Measurements from ENCODE around the gene FXYD7. TPM values are rescaled to one million over a fixed set of nuclear protein-coding genes. Genes with fewer than 3 reads are reported as not detected.

The FXYD7 gene
- total and polyA plus RNA-seq, 4 experiments from 2014 or later = 5.5 to 11.1 (median 9.9) TPM

- Histone ChIP-seq H3K36me3 (ENCODE audit: insufficient read depth, low read length) (no peaks in the 10 kb centered on the region), H3K4me3 (ENCODE audit: low read length in 2 of 2) (no peak overlapping the region), H3K4me1 (ENCODE audit: insufficient read depth, low read length) (peaks cover 9% of the 10 kb centered on the region), H3K9me3 (ENCODE audit: control insufficient read depth in 1 of 2, low read length in 2 of 2) (no peaks in the 10 kb centered on the region), H3K27ac (ENCODE audit: low read depth, low read length) (no peak overlapping the region), H3K27me3 (ENCODE audit: insufficient read depth, low read length) (no peaks in the 10 kb centered on the region)
- Mint-ChIP-seq H3K4me3 (no peak overlapping the region), H3K9me3 (peaks cover 0 to 1% (median 0%) of the 10 kb centered on the region in 8 donors), H3K4me1 (peaks cover 4 to 7% (median 5%) of the 10 kb centered on the region in 4 donors), H3K27ac (no peak overlapping the region), H3K36me3 (no peaks in the 10 kb centered on the region), H3K27me3 (peaks cover 9 to 11% of the 10 kb centered on the region in 2 donors)
- ChIA-PET POLR2A (ENCODE audit: partially characterized antibody) (no interaction called here), CTCF (ENCODE audit: partially characterized antibody) (interaction anchor here (1.4 kb wide), 1 partner anchor 29 kb away, joined by 3 read pairs; no protein-coding TSS in a partner anchor)
- intact Hi-C loops (cut with micrococcal nuclease) = loop anchor here (5.0 kb wide), 1 partner anchor 39 kb away; the partner anchor contains the start of gene FXYD5
- no peak for DNase-seq
These were observed 29.9 kb upstream of the FXYD7 start for GRCh38 chr19:35112995-35113688.

DNA sequence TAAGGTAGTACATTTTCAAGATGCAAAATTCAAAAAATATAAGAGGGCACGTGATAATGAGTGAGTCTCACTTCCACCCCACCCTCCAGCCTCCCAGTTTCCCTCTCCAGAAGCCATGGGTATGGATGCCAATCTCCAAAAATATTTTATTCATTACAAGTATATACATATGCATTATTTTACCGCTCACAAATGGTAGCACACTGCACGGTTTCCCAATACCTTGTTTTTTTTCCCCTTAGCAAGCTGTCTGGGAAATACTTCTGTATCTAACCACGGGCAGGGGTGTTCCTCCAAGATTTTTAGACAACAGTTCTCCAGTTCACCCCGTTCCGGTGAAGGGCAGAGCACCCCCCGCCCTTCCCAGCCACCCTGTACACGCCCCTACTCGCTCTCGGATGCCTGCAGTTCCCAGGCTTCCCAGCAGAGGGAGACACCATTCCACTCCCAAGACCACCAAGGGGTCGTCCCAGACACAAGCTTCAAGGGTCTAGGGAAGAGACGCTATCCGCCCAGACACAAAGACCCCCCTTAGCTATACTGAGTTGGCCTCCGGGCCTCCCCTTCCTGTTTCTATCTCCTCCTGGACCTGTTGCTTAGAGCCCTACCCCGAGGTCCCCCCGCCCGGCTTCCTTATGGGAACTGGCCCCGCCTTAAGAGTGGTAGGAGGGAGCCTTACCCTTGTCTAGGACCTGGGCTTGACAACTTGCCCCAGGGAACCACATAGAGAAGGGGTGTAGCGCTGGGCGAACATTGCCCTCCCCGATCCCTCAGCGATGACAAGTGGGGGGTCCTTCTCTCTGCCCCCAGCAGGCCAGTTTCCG is 28.5 kb upstream of the FXYD7 start:
- H3K36me3 Mint-ChIP-seq = no peaks in the 10 kb centered on the region
- Histone ChIP-seq H3K9me3 (ENCODE audit: control insufficient read depth in 1 of 2, low read length in 2 of 2) (no peaks in the 10 kb centered on the region), H3K27ac (ENCODE audit: low read depth, low read length) (no peak overlapping the region), H3K4me3 (ENCODE audit: low read length in 2 of 2) (no peak overlapping the region), H3K4me1 (ENCODE audit: insufficient read depth, low read length) (peaks cover 9% of the 10 kb centered on the region), H3K36me3 (ENCODE audit: insufficient read depth, low read length) (no peaks in the 10 kb centered on the region), H3K27me3 (ENCODE audit: insufficient read depth, low read length) (no peaks in the 10 kb centered on the region)
- H3K27ac Mint-ChIP-seq = peak overlapping the region in 4 of 7 donors; percentile 30 to 77 (median 60)
- peak; percentile 56 to 64 (median 58) for DNase-seq
- peak overlapping the region in 2 of 8 donors; percentile 25 to 36 for H3K4me3 Mint-ChIP-seq
- POLR2A ChIA-PET (ENCODE audit: partially characterized antibody) = interaction anchor here (0.6 to 1.0 kb wide), 3 partner anchors 27 to 100 kb away, joined by 3 to 5 read pairs (median 3); no protein-coding TSS in a partner anchor
- intact Hi-C loops (cut with micrococcal nuclease) = loop anchor here (1.0 to 5.0 kb wide), 5 partner anchors 21 to 155 kb away; partner anchors contain the start of genes FXYD5 and LGI4
- peaks cover 5 to 11% of the 10 kb centered on the region in 2 donors for H3K27me3 Mint-ChIP-seq
- H3K9me3 Mint-ChIP-seq = peaks cover 0 to 1% (median 0%) of the 10 kb centered on the region in 8 donors
- H3K4me1 Mint-ChIP-seq = peaks cover 4 to 7% (median 5%) of the 10 kb centered on the region in 4 donors
- CTCF ChIA-PET (ENCODE audit: partially characterized antibody) = interaction anchor here (1.0 to 4.8 kb wide), 11 partner anchors 9 to 381 kb away, joined by 3 to 20 read pairs (median 4); partner anchors contain the start of gene LGI4

DNA sequence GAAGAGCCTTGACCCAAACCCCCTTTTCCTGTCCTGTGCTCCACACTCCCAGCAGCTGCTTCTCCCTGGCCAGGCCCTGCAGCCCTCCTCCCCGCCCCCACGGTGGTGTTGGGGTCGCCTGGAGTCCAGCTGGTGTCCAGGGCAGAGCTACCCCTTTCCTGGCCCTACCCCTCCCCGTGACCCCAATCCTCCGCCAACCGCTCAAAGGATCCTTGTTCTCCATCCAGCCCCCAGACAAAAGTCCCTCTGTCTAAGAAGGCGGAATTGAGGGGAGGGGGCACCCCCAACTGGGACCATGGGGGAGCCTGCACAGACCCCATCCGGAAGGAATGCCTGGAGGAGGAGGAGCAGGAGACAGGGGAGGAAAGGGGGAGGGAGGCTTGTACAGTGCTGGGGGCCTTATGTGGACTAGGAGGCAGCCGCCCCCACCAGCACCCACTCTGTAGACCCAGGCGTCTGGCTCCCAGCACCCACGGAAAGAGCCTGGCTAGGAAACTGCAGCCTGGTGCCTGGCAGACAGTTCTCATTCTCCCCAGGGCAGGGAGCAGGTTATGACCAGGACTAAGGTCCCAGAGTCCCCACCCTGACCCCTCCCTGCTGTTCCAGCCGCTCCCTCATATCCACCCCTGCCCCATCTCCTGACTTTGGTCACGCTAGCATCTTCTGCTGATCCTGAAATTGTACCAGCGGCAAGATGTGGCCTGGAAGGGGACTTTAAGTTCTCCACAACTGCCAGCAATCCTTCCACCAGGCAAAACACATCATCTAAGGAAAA is 27.7 kb upstream of the FXYD7 start, which contains the start of gene FXYD3:
Gene FXYD3, plus strand, starts transcription at position 647 of the 775 bp plus-strand sequence. CDS start 3,554 bp downstream, outside the sequence.
- ChIA-PET POLR2A (ENCODE audit: partially characterized antibody) (interaction anchor here (0.9 to 1.0 kb wide), 2 partner anchors 26 to 99 kb away, joined by 3 to 5 read pairs; no protein-coding TSS in a partner anchor), CTCF (ENCODE audit: partially characterized antibody) (interaction anchor here (0.5 to 4.8 kb wide), 12 partner anchors 8 to 382 kb away, joined by 3 to 20 read pairs (median 4); partner anchors contain the start of gene LGI4)
- Histone ChIP-seq H3K4me1 (ENCODE audit: insufficient read depth, low read length) (peaks cover 9% of the 10 kb centered on the region), H3K27me3 (ENCODE audit: insufficient read depth, low read length) (no peaks in the 10 kb centered on the region), H3K36me3 (ENCODE audit: insufficient read depth, low read length) (no peaks in the 10 kb centered on the region), H3K27ac (ENCODE audit: low read depth, low read length) (no peak within 1 kb of the TSS), H3K9me3 (ENCODE audit: control insufficient read depth in 1 of 2, low read length in 2 of 2) (no peaks in the 10 kb centered on the region), H3K4me3 (ENCODE audit: low read length in 2 of 2) (no peak within 1 kb of the TSS)
- H3K27ac Mint-ChIP-seq = peak within 1 kb of the TSS in 4 of 7 donors; percentile 30 to 77 (median 60)
- peaks cover 2 to 11% of the 10 kb centered on the region in 2 donors for H3K27me3 Mint-ChIP-seq
- peaks cover 4 to 7% (median 5%) of the 10 kb centered on the region in 4 donors for H3K4me1 Mint-ChIP-seq
- intact Hi-C loops (cut with micrococcal nuclease) = loop anchor here (2.0 kb wide), 1 partner anchor 25 kb away; no protein-coding TSS in a partner anchor
- DNase-seq = no peak
- peak within 1 kb of the TSS in 1 of 8 donors; percentile 25 for H3K4me3 Mint-ChIP-seq
- peaks cover 0 to 1% (median 0%) of the 10 kb centered on the region in 8 donors for H3K9me3 Mint-ChIP-seq
- no peaks in the 10 kb centered on the region for H3K36me3 Mint-ChIP-seq

- no peak overlapping the region for H3K4me3 ChIP-seq (ENCODE audit: low read length in 2 of 2)
- Mint-ChIP-seq H3K27ac (no peak overlapping the region), H3K4me3 (no peak overlapping the region), H3K36me3 (no peaks in the 10 kb centered on the region), H3K9me3 (no peaks in the 10 kb centered on the region), H3K27me3 (peaks cover 2 to 9% of the 10 kb centered on the region in 2 donors), H3K4me1 (peaks cover 4 to 7% (median 5%) of the 10 kb centered on the region in 4 donors)
- no peaks in the 10 kb centered on the region for H3K36me3 ChIP-seq (ENCODE audit: insufficient read depth, low read length)
- H3K9me3 ChIP-seq (ENCODE audit: control insufficient read depth in 1 of 2, low read length in 2 of 2) = no peaks in the 10 kb centered on the region
- CTCF ChIA-PET (ENCODE audit: partially characterized antibody) = interaction anchor here (1.3 to 4.8 kb wide), 5 partner anchors 7 to 45 kb away, joined by 3 to 20 read pairs (median 11); partner anchors contain the start of gene LGI4
- intact Hi-C loops (cut with micrococcal nuclease) = no loop called here
- POLR2A ChIA-PET (ENCODE audit: partially characterized antibody) = interaction anchor here (1.8 kb wide), 1 partner anchor 25 kb away, joined by 4 read pairs; no protein-coding TSS in a partner anchor
- peaks cover 9% of the 10 kb centered on the region for H3K4me1 ChIP-seq (ENCODE audit: insufficient read depth, low read length)
- H3K27me3 ChIP-seq (ENCODE audit: insufficient read depth, low read length) = no peaks in the 10 kb centered on the region
- no peak for DNase-seq
- H3K27ac ChIP-seq (ENCODE audit: low read depth, low read length) = no peak overlapping the region
These were observed 26.8 kb upstream of the FXYD7 start for GRCh38 chr19:35116072-35116801.

- CTCF ChIA-PET (ENCODE audit: partially characterized antibody) = interaction anchor here (0.8 to 4.8 kb wide), 4 partner anchors 19 to 100 kb away, joined by 3 to 20 read pairs (median 4); partner anchors contain the start of gene LGI4
- no peaks in the 10 kb centered on the region for H3K36me3 Mint-ChIP-seq
- POLR2A ChIA-PET (ENCODE audit: partially characterized antibody) = interaction anchor here (1.8 kb wide), 1 partner anchor 24 kb away, joined by 4 read pairs; no protein-coding TSS in a partner anchor
These were observed 25.9 kb upstream of the FXYD7 start for GRCh38 chr19:35117116-35117515.

DNA sequence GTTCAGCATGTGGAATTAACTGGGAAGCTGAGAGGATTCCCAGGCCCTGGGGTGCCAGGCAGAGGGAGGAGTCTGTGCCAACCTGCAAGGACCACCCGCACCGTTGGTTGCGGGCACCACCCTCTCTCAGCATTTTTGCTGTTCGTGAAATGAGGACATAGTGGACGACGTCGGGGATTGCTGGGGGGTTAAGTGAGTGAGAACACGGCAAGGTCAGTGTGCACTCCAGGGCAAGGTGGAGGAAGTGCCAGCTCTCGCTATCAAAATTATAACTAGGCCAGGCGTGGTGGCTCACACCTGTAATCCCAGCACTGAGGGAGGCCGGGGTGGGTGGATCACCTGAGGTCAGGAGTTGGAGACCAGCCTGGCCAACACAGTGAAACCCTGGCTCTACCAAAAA is 25.3 kb upstream of the FXYD7 start:
- Histone ChIP-seq H3K27ac (ENCODE audit: low read depth, low read length) (no peak overlapping the region), H3K27me3 (ENCODE audit: insufficient read depth, low read length) (no peaks in the 10 kb centered on the region), H3K36me3 (ENCODE audit: insufficient read depth, low read length) (no peaks in the 10 kb centered on the region), H3K9me3 (ENCODE audit: control insufficient read depth in 1 of 2, low read length in 2 of 2) (no peaks in the 10 kb centered on the region), H3K4me1 (ENCODE audit: insufficient read depth, low read length) (peaks cover 9% of the 10 kb centered on the region), H3K4me3 (ENCODE audit: low read length in 2 of 2) (no peak overlapping the region)
- no peak overlapping the region for H3K4me3 Mint-ChIP-seq
- H3K27ac Mint-ChIP-seq = peak overlapping the region in 1 of 7 donors; percentile 42
- H3K9me3 Mint-ChIP-seq = no peaks in the 10 kb centered on the region
- peaks cover 2 to 7% of the 10 kb centered on the region in 2 donors for H3K27me3 Mint-ChIP-seq
- CTCF ChIA-PET (ENCODE audit: partially characterized antibody) = interaction anchor here (0.8 to 4.8 kb wide), 3 partner anchors 18 to 99 kb away, joined by 3 to 20 read pairs (median 4); partner anchors contain the start of gene LGI4
- intact Hi-C loops (cut with micrococcal nuclease) = no loop called here
- H3K4me1 Mint-ChIP-seq = peaks cover 4 to 7% (median 5%) of the 10 kb centered on the region in 4 donors
- DNase-seq = no peak
- POLR2A ChIA-PET (ENCODE audit: partially characterized antibody) = interaction anchor here (1.8 kb wide), 1 partner anchor 23 kb away, joined by 4 read pairs; no protein-coding TSS in a partner anchor
- no peaks in the 10 kb centered on the region for H3K36me3 Mint-ChIP-seq

More at GRCh38 chr19:35117116-35117515, 25.9 kb upstream of the FXYD7 start:
- no peaks in the 10 kb centered on the region for H3K9me3 Mint-ChIP-seq
- Histone ChIP-seq H3K27ac (ENCODE audit: low read depth, low read length) (no peak overlapping the region), H3K9me3 (ENCODE audit: control insufficient read depth in 1 of 2, low read length in 2 of 2) (no peaks in the 10 kb centered on the region), H3K4me3 (ENCODE audit: low read length in 2 of 2) (no peak overlapping the region), H3K27me3 (ENCODE audit: insufficient read depth, low read length) (no peaks in the 10 kb centered on the region), H3K36me3 (ENCODE audit: insufficient read depth, low read length) (no peaks in the 10 kb centered on the region), H3K4me1 (ENCODE audit: insufficient read depth, low read length) (peaks cover 9% of the 10 kb centered on the region)
- H3K27me3 Mint-ChIP-seq = peaks cover 2 to 7% of the 10 kb centered on the region in 2 donors
- no peak overlapping the region for H3K27ac Mint-ChIP-seq
- DNase-seq = no peak
- intact Hi-C loops (cut with micrococcal nuclease) = no loop called here
- H3K4me1 Mint-ChIP-seq = peaks cover 4 to 7% (median 5%) of the 10 kb centered on the region in 4 donors
- no peak overlapping the region for H3K4me3 Mint-ChIP-seq
